NCI-H2107 (cell line): ENCODE data around the gene MLF2.
"Not testable (repeated sequence)": the region's sequence is repeated elsewhere in the genome, so short reads cannot be mapped to it uniquely, and the experiment has no call there.

Experiments used
- DNase-seq: peaks from one replicate; lab custom pipeline; 2025; lab: John Stamatoyannopoulos, UW

Gene MLF2

GRCh38 chr12:6765048-6765633, 12.2 kb upstream of the MLF2 start:
- no peak for DNase-seq

GRCh38 chr12:6764011-6764828, 11.3 kb upstream of the MLF2 start:
- DNase-seq: peak; percentile 97

- DNase-seq: no peak
These were observed 10.4 kb upstream of the MLF2 start for GRCh38 chr12:6763380-6763779.

- no peak for DNase-seq
These were observed 6.8 kb upstream of the MLF2 start for GRCh38 chr12:6759741-6760140.

- no peak for DNase-seq
These were observed 5.7 kb upstream of the MLF2 start for GRCh38 chr12:6758506-6759095.

GRCh38 chr12:6757028-6757690, 4.2 kb upstream of the MLF2 start:
- no peak for DNase-seq

- DNase-seq: no peak
These were observed 1.5 kb upstream of the MLF2 start for GRCh38 chr12:6754411-6754810.

- DNase-seq: no peak
These were observed 923 bp upstream of the MLF2 start for GRCh38 chr12:6753772-6754356.

- no peak for DNase-seq
These were observed 597 bp downstream of the MLF2 start for GRCh38 chr12:6752167-6752920.

- DNase-seq: no peak
These were observed 1.2 kb downstream of the MLF2 start for GRCh38 chr12:6751767-6752166.

- no peak for DNase-seq
These were observed 2.4 kb downstream of the MLF2 start for GRCh38 chr12:6750506-6750905.

GRCh38 chr12:6748761-6749160, 4.2 kb downstream of the MLF2 start:
- no peak for DNase-seq

GRCh38 chr12:6747216-6747615, 5.7 kb downstream of the MLF2 start:
- DNase-seq: no peak

- no peak for DNase-seq
These were observed 7.0 kb downstream of the MLF2 start for GRCh38 chr12:6745741-6746525.

GRCh38 chr12:6743300-6743699, 9.6 kb downstream of the MLF2 start:
- DNase-seq: not testable (repeated sequence)

- no peak for DNase-seq
These were observed 10.1 kb downstream of the MLF2 start for GRCh38 chr12:6742834-6743233.

GRCh38 chr12:6742080-6742479, 10.9 kb downstream of the MLF2 start:
- DNase-seq: not testable (repeated sequence)

GRCh38 chr12:6736754-6737153, 16.2 kb downstream of the MLF2 start:
- no peak for DNase-seq

- peak; percentile 38 for DNase-seq
These were observed 17.3 kb downstream of the MLF2 start for GRCh38 chr12:6735448-6736191.
